ENCODE measurements around the gene NGB. TPM values are rescaled to one million over a fixed set of nuclear protein-coding genes. Genes with fewer than 3 reads are reported as not detected.

The NGB gene
- total RNA-seq, 1 donor from 2014 or later: 0.22 TPM

DNA sequence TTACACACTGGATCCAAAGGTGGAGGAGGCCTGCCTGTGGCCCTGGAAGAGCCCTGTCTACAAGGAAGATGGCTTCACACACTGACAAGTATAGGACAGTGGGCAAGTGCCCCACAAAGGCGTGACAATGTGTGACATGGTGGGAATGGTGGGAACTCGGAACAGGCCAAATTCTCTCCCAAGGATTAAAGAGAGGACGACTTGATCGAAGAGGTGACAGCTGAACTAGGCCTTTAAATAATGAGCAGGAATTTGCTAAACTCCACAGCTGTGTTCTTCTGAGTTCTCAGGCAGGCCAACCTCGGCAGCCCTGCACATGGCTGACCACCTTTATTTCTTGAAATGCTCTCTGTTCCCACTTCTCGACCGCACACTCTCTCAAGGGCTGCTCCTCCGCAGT lies 25.9 kb upstream of the NGB start:
- no peaks in the 10 kb centered on the region for H3K9me3 Mint-ChIP-seq (ENCODE audit: unreplicated experiment)
- H3K36me3 Mint-ChIP-seq (ENCODE audit: unreplicated experiment): peaks cover 10% of the 10 kb centered on the region
- DNase-seq: no peak
- peaks cover 21% of the 10 kb centered on the region for H3K4me1 Mint-ChIP-seq (ENCODE audit: low read depth, unreplicated experiment)
- peaks cover 2% of the 10 kb centered on the region for H3K27me3 Mint-ChIP-seq (ENCODE audit: unreplicated experiment)
- H3K27ac Mint-ChIP-seq (ENCODE audit: unreplicated experiment): no peak overlapping the region
- H3K4me3 Mint-ChIP-seq (ENCODE audit: unreplicated experiment): no peak overlapping the region
- TF ChIP-seq, protein P1, sequence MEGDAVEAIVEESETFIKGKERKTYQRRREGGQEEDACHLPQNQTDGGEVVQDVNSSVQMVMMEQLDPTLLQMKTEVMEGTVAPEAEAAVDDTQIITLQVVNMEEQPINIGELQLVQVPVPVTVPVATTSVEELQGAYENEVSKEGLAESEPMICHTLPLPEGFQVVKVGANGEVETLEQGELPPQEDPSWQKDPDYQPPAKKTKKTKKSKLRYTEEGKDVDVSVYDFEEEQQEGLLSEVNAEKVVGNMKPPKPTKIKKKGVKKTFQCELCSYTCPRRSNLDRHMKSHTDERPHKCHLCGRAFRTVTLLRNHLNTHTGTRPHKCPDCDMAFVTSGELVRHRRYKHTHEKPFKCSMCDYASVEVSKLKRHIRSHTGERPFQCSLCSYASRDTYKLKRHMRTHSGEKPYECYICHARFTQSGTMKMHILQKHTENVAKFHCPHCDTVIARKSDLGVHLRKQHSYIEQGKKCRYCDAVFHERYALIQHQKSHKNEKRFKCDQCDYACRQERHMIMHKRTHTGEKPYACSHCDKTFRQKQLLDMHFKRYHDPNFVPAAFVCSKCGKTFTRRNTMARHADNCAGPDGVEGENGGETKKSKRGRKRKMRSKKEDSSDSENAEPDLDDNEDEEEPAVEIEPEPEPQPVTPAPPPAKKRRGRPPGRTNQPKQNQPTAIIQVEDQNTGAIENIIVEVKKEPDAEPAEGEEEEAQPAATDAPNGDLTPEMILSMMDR (IDR thresholded peaks at IDR 0.05; ENCODE audit: partially characterized antibody, unreplicated experiment): no peak

DNA sequence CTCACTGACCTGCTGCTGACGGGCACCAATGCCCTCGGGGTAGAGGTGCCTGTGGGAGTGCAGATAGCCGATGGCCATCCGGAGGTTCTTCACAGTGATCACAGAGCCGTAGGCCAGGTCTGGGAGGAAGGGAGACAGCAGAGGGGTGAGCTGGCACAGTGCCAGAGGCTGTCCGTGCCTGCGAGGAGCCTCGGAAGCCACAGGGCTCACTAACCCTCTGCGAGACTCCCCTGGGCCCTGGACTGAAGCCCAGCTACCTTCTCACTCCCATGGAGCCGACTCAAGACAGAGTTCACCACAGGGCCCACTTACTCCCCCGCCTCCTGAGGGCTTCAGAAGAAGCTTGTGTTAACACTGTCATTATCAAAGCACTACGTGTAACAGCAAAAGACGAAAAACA lies 25.1 kb upstream of the NGB start:
- H3K4me1 Mint-ChIP-seq (ENCODE audit: low read depth, unreplicated experiment): peaks cover 19% of the 10 kb centered on the region
- no peak overlapping the region for H3K4me3 Mint-ChIP-seq (ENCODE audit: unreplicated experiment)
- H3K36me3 Mint-ChIP-seq (ENCODE audit: unreplicated experiment): peaks cover 10% of the 10 kb centered on the region
- peaks cover under 1% of the 10 kb centered on the region for H3K27me3 Mint-ChIP-seq (ENCODE audit: unreplicated experiment)
- H3K9me3 Mint-ChIP-seq (ENCODE audit: unreplicated experiment): no peaks in the 10 kb centered on the region
- no peak overlapping the region for H3K27ac Mint-ChIP-seq (ENCODE audit: unreplicated experiment)
- DNase-seq: no peak
- TF ChIP-seq, protein P1 (IDR thresholded peaks at IDR 0.05; ENCODE audit: partially characterized antibody, unreplicated experiment): no peak

DNA sequence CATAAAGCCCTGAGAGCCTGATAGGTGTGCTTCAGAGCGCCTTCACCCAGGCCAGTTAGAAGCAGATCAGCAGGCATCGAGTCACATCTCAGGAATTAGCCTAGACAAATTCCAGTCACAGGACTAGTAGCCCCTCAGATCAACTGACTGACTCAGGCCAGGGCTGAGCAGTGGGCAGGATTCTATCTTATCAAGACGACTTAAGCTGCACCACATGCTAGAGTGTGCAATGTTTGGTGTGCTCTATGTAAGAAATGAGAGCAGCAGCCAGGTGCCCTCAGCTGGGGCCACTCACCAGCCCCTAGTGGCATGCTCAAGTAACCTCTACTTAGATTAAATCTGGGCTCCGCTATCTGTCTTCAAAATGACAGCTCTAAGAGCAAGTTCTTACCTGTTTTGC lies 19.7 kb upstream of the NGB start:
- TF ChIP-seq, protein P1 (IDR thresholded peaks at IDR 0.05; ENCODE audit: partially characterized antibody, unreplicated experiment): no peak
- no peak for DNase-seq
- Mint-ChIP-seq H3K4me3 (ENCODE audit: unreplicated experiment) (no peak overlapping the region), H3K36me3 (ENCODE audit: unreplicated experiment) (peaks cover 2% of the 10 kb centered on the region), H3K27ac (ENCODE audit: unreplicated experiment) (no peak overlapping the region), H3K9me3 (ENCODE audit: unreplicated experiment) (peaks cover 2% of the 10 kb centered on the region), H3K27me3 (ENCODE audit: unreplicated experiment) (no peaks in the 10 kb centered on the region), H3K4me1 (ENCODE audit: low read depth, unreplicated experiment) (peaks cover 7% of the 10 kb centered on the region)

DNA sequence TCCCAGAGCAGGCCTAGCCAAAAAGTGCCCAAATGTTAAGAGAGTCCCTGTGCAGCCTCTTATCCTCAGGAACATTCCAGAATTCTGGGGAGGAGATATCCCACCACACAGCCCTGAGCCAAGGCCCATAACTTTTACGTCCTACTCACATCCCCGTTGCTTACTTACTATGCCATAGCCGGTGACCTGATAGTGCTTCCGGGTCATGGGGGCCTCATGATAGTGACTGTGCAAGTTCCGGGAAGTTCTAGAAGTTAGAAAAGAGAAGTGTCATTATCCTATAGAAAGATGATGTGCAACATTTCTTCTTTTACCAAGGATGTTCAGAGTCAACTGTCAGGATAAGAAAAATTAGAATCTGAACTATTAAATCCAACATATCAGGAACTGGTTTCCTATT lies 15.6 kb upstream of the NGB start:
- Mint-ChIP-seq H3K36me3 (ENCODE audit: unreplicated experiment) (no peaks in the 10 kb centered on the region), H3K4me3 (ENCODE audit: unreplicated experiment) (no peak overlapping the region), H3K27ac (ENCODE audit: unreplicated experiment) (no peak overlapping the region), H3K9me3 (ENCODE audit: unreplicated experiment) (peaks cover 2% of the 10 kb centered on the region), H3K4me1 (ENCODE audit: low read depth, unreplicated experiment) (peaks cover 30% of the 10 kb centered on the region), H3K27me3 (ENCODE audit: unreplicated experiment) (no peaks in the 10 kb centered on the region)
- TF ChIP-seq, protein P1 (IDR thresholded peaks at IDR 0.05; ENCODE audit: partially characterized antibody, unreplicated experiment): no peak
- DNase-seq: no peak

DNA sequence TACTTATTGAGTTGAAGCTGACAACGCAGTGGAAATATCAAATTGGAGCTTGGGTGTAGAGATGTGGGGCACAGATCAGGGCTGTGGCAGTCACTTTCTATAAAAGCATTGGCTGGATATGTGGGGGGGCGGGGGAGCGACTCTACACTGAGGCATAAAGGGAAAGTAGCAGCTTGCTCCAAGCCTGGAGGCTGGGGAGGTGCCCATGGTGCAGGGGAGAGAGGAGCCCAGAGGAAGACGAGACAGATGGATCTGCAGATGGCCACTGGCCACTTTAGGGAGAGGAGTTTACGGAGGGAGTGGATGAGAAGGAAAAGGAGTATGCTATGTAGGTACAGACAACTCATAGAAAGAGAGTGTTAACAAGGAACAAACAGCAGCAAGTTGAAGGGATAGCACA lies 13.5 kb upstream of the NGB start:
- Mint-ChIP-seq H3K27me3 (ENCODE audit: unreplicated experiment) (no peaks in the 10 kb centered on the region), H3K4me3 (ENCODE audit: unreplicated experiment) (peak overlapping the region; percentile 31), H3K36me3 (ENCODE audit: unreplicated experiment) (no peaks in the 10 kb centered on the region), H3K27ac (ENCODE audit: unreplicated experiment) (peak overlapping the region; percentile 57), H3K9me3 (ENCODE audit: unreplicated experiment) (peaks cover 2% of the 10 kb centered on the region), H3K4me1 (ENCODE audit: low read depth, unreplicated experiment) (peaks cover 29% of the 10 kb centered on the region)
- TF ChIP-seq, protein P1 (IDR thresholded peaks at IDR 0.05; ENCODE audit: partially characterized antibody, unreplicated experiment): no peak
- peak; percentile 45 for DNase-seq

Data from glutamatergic neuron (in vitro differentiated cells).